Measurements from ENCODE around the gene HOXA4. TPM values are rescaled to one million over a fixed set of nuclear protein-coding genes. Genes with fewer than 3 reads are reported as not detected.

HOXA4 gene
- total and polyA plus RNA-seq, 12 donors, result 3.3 to 12.6 (median 6.8) TPM

- WGBS, 4 donors, result 56 to 64% (median 60%) methylated on average over 19 of the region's 19 CpGs
- DNase-seq, result peak in 3 of 7 donors; percentile 11 to 59 (median 26)
- H3K4me3 ChIP-seq, result peak overlapping the region in 1 of 4 donors; percentile 44
Measured at GRCh38 chr7:27117887-27118491, 12.6 kb downstream of the HOXA4 start.

GRCh38 chr7:27116962-27117886, 13.3 kb downstream of the HOXA4 start:
- H3K4me3 ChIP-seq, result peak overlapping the region in 1 of 4 donors; percentile 44
- H3K4me1 ChIP-seq (replicated peaks in 1 of 2), result peaks cover 0 to 9% of the 10 kb centered on the region in 2 donors
- H3K27ac ChIP-seq, result peak overlapping the region in 4 of 5 donors; percentile 36 to 91 (median 68)
- H3K9me3 ChIP-seq (replicated peaks in 1 of 3), result no peaks in the 10 kb centered on the region
- DNase-seq, result peak in 3 of 7 donors; percentile 13 to 43 (median 15)
- no peaks in the 10 kb centered on the region for H3K27me3 ChIP-seq
- TF ChIP-seq, protein P1, sequence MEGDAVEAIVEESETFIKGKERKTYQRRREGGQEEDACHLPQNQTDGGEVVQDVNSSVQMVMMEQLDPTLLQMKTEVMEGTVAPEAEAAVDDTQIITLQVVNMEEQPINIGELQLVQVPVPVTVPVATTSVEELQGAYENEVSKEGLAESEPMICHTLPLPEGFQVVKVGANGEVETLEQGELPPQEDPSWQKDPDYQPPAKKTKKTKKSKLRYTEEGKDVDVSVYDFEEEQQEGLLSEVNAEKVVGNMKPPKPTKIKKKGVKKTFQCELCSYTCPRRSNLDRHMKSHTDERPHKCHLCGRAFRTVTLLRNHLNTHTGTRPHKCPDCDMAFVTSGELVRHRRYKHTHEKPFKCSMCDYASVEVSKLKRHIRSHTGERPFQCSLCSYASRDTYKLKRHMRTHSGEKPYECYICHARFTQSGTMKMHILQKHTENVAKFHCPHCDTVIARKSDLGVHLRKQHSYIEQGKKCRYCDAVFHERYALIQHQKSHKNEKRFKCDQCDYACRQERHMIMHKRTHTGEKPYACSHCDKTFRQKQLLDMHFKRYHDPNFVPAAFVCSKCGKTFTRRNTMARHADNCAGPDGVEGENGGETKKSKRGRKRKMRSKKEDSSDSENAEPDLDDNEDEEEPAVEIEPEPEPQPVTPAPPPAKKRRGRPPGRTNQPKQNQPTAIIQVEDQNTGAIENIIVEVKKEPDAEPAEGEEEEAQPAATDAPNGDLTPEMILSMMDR (IDR thresholded peaks at IDR 0.05), result no peak
- TF ChIP-seq POLR2A (IDR thresholded peaks at IDR 0.05), result no peak
- H3K36me3 ChIP-seq (replicated peaks in 1 of 2), result no peaks in the 10 kb centered on the region
- 54 to 66% (median 60%) methylated on average over 10 to 12 of the region's 12 CpGs for WGBS, 4 donors
- intact Hi-C loops (cut with DNase I), result no loop called here

More at GRCh38 chr7:27117887-27118491, 12.6 kb downstream of the HOXA4 start:
- Histone ChIP-seq H3K36me3 (replicated peaks in 1 of 2) (no peaks in the 10 kb centered on the region), H3K27me3 (no peaks in the 10 kb centered on the region), H3K4me1 (replicated peaks in 1 of 2) (peaks cover 0 to 2% of the 10 kb centered on the region in 2 donors), H3K9me3 (replicated peaks in 1 of 3) (no peaks in the 10 kb centered on the region), H3K27ac (peak overlapping the region in 4 of 5 donors; percentile 36 to 91 (median 68))
- intact Hi-C loops (cut with DNase I), result no loop called here
- TF ChIP-seq, protein P1 (IDR thresholded peaks at IDR 0.05), result no peak
- TF ChIP-seq POLR2A (IDR thresholded peaks at IDR 0.05), result no peak

DNA sequence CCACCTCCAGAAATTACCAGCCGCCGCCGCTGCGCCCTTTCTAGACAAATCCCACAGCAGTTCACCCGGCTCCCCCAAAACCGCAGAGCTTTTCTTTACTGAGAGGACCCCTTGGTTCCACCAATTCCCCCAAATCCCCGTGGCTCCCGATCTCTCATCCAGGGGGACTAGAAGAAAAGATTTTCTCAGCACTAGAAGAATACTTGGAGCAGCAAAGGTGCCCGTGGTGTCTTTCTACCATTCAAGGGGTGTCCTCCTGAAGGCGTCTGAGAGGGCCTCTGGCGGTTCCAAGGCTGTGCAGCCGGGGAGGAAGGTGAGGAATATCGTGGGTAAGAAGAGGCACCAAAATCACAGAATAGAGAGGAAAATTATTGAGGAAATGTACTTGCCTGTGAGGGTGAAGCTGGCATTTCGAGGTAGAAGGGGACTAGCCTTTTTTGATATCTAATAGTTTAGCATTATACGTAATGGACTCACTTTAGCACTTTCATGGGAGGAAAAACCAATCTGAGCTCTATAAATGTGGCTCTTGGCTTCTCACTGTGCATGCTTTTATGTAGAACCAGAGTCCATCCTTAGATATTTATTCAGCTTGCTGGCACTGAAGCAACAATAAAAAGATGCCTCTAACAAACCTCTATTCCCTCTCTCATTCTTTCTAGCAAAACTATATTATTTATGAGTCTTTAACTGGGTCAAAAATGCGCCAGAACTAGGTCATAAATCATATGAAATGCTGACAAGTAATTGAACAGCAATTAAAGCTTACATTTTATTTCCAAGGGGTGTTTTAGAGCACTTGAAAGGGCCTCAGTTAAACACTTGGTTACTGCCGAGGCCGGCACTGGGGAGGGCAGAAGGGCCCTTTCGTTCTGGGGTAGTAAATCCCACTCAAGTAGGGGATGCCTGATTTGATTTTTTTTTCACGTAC, 14.3 kb downstream of the HOXA4 start:
- peak in 2 of 7 donors; percentile 11 to 16 for DNase-seq
- no peaks in the 10 kb centered on the region for H3K27me3 ChIP-seq
- intact Hi-C loops (cut with DNase I), result no loop called here
- no peaks in the 10 kb centered on the region for H3K36me3 ChIP-seq (replicated peaks in 1 of 2)
- peak overlapping the region in 4 of 5 donors; percentile 53 to 91 (median 72) for H3K27ac ChIP-seq
- no peak for TF ChIP-seq POLR2A (IDR thresholded peaks at IDR 0.05)
- TF ChIP-seq, protein P1 (IDR thresholded peaks at IDR 0.05), result no peak
- peak overlapping the region in 1 of 4 donors; percentile 44 for H3K4me3 ChIP-seq
- 60 to 69% (median 64%) methylated on average over 20 of the region's 20 CpGs for WGBS, 4 donors
- H3K4me1 ChIP-seq (replicated peaks in 1 of 2), result peaks cover 0 to 9% of the 10 kb centered on the region in 2 donors
- H3K9me3 ChIP-seq (replicated peaks in 1 of 3), result no peaks in the 10 kb centered on the region
